Endodermal cell (in vitro differentiated cells): ENCODE data around the gene POLRMT. TPM values are rescaled to one million over a fixed set of nuclear protein-coding genes. Genes with fewer than 3 reads are reported as not detected.

Experiments
- DNase-seq: peaks from one replicate; pipeline ENCODE4 v3.0.0-alpha.2; 2017
- H3K27ac ChIP-seq: 2 replicates; pipeline ENCODE4 v1.5.1; 2013; ENCODE audit warnings: mild to moderate bottlenecking, low read depth, low read length, moderate library complexity
- H3K27me3 ChIP-seq: 2 replicates; pipeline ENCODE4 v1.6.1; 2013; ENCODE audit warnings: mild to moderate bottlenecking, low read length, moderate library complexity; ENCODE audit not compliant: insufficient read depth, control insufficient read depth, poor library complexity, severe bottlenecking
- H3K36me3 ChIP-seq: 2 replicates; pipeline ENCODE4 v1.7.0; 2013; ENCODE audit warnings: mild to moderate bottlenecking, low read length, moderate library complexity; ENCODE audit not compliant: control insufficient read depth, insufficient read depth
- H3K4me1 ChIP-seq: one replicate; pipeline ENCODE4 v1.7.0; 2013; ENCODE audit warnings: low read length; ENCODE audit not compliant: control insufficient read depth, insufficient read depth
- H3K4me3 ChIP-seq: 2 replicates; pipeline ENCODE4 v1.5.1; 2013; ENCODE audit warnings: mild to moderate bottlenecking, low read length, moderate library complexity
- H3K9ac ChIP-seq: 2 replicates; pipeline ENCODE4 v1.6.1; 2013; ENCODE audit warnings: mild to moderate bottlenecking, low read length, moderate library complexity; ENCODE audit not compliant: poor library complexity, severe bottlenecking; ENCODE audit errors: extremely low read depth
- H3K9me3 ChIP-seq: 2 replicates; pipeline ENCODE4 v1.6.1; 2013; ENCODE audit warnings: mild to moderate bottlenecking, low read length, moderate library complexity; ENCODE audit not compliant: control insufficient read depth
- H3K27ac Mint-ChIP-seq: 2 replicates; pipeline ENCODE4 v1.8.0; 2020; ENCODE audit warnings: mixed read lengths
- H3K27me3 Mint-ChIP-seq: 2 replicates; pipeline ENCODE4 v1.8.0; 2021; ENCODE audit warnings: mild to moderate bottlenecking, mixed read lengths; ENCODE audit not compliant: insufficient read depth
- H3K36me3 Mint-ChIP-seq: 2 replicates; pipeline ENCODE4 v1.8.0; 2020; ENCODE audit warnings: low read depth, mixed read lengths
- H3K4me1 Mint-ChIP-seq: 2 replicates; pipeline ENCODE4 v1.8.0; 2020; ENCODE audit warnings: mixed read lengths
- H3K4me3 Mint-ChIP-seq: 2 replicates; pipeline ENCODE4 v1.8.0; 2020; ENCODE audit warnings: mild to moderate bottlenecking, moderate library complexity, mixed read lengths
- H3K9me3 Mint-ChIP-seq: 2 replicates; pipeline ENCODE4 v1.8.0; 2020; ENCODE audit warnings: mild to moderate bottlenecking, mixed read lengths
- WGBS, 2 experiments: methylation state at CpG; one replicate each; pipeline versions ENCODE4 v1.1.5 to v1.1.7; 2013; ENCODE audit warnings: missing lambda C conversion rate in 2 of 2, mixed read lengths in 1 of 2; ENCODE audit not compliant: insufficient coverage in 1 of 2, insufficient read length in 1 of 2; 5-methylcytosine and 5-hydroxymethylcytosine counted together
- total RNA-seq, 2 donors: library from RNA; stranded (reverse); fragmentation: NEBNext Ultra II Directional in 1 of 2; extraction: Animal tissue kit (Norgen Biotek cat#: 25700) in 1 of 2; gene quantifications; 2 replicates in 1 of 2; 3 replicates in 1 of 2; pipeline ENCODE4 v1.2.1, GENCODE V29; 2021
- TF ChIP-seq, protein P1 (sequence below): fragments of 200-600 bp; sonication (generic); conservative IDR thresholded peaks from 2 replicates; pipeline ENCODE4 v1.5.0; 2021; ENCODE audit warnings: antibody characterized with exemption, mild to moderate bottlenecking

Gene POLRMT
- total RNA-seq, 2 donors from 2014 or later: 76.6 to 86.4 TPM

GRCh38 chr19:579842-580155, 53.5 kb downstream of the POLRMT start:
- H3K27me3 Mint-ChIP-seq: no peaks in the 10 kb centered on the region
- Histone ChIP-seq H3K27me3 (no peaks in the 10 kb centered on the region), H3K27ac (no peak overlapping the region), H3K9me3 (no peaks in the 10 kb centered on the region), H3K36me3 (peaks cover 52% of the 10 kb centered on the region), H3K4me1 (peaks cover 1% of the 10 kb centered on the region), H3K9ac (no peak overlapping the region), H3K4me3 (no peak overlapping the region)
- no peak for DNase-seq
- TF ChIP-seq, protein P1, sequence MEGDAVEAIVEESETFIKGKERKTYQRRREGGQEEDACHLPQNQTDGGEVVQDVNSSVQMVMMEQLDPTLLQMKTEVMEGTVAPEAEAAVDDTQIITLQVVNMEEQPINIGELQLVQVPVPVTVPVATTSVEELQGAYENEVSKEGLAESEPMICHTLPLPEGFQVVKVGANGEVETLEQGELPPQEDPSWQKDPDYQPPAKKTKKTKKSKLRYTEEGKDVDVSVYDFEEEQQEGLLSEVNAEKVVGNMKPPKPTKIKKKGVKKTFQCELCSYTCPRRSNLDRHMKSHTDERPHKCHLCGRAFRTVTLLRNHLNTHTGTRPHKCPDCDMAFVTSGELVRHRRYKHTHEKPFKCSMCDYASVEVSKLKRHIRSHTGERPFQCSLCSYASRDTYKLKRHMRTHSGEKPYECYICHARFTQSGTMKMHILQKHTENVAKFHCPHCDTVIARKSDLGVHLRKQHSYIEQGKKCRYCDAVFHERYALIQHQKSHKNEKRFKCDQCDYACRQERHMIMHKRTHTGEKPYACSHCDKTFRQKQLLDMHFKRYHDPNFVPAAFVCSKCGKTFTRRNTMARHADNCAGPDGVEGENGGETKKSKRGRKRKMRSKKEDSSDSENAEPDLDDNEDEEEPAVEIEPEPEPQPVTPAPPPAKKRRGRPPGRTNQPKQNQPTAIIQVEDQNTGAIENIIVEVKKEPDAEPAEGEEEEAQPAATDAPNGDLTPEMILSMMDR: no peak
- H3K9me3 Mint-ChIP-seq: no peaks in the 10 kb centered on the region
- 96 to 98% methylated on average over 7 to 11 of the region's 11 CpGs for WGBS, 2 experiments
- peaks cover 7% of the 10 kb centered on the region for H3K4me1 Mint-ChIP-seq
- H3K27ac Mint-ChIP-seq: no peak overlapping the region
- no peak overlapping the region for H3K4me3 Mint-ChIP-seq
- peaks cover 15% of the 10 kb centered on the region for H3K36me3 Mint-ChIP-seq

DNA sequence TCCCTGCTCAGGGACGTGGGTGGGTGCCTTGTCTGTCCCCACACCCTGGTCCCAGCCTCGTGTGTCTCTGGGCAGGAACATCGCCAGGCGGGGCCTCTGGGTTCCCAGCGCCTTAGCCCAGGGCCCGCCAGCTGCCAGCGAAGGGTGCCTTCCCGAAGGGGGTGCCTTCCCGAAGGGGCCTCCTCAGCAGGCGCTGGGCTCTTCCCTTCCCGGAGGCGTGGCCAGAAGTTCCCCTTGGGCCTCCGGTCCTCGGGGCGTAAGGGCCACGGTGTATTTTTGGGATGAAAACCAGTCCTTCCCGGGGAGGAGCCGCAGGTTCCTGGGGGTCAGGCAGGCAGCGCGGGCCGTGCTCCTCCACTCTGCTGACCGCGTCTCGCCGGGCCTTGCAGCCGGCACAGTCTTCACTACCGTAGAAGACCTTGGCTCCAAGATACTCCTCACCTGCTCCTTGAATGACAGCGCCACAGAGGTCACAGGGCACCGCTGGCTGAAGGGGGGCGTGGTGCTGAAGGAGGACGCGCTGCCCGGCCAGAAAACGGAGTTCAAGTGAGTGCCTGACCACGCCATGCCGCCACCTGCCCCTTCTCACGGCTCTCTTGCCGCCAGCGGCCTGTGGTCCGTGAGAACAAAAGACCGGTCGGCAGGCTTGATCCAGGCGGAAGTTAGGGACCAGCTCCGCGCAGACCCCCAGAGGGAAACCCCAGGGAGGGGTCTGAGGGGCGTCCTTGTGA, 54.1 kb downstream of the POLRMT start:
- DNase-seq: peak; percentile 41
- TF ChIP-seq, protein P1: no peak
- H3K27me3 ChIP-seq: no peaks in the 10 kb centered on the region
- Mint-ChIP-seq H3K36me3 (peaks cover 19% of the 10 kb centered on the region), H3K4me3 (no peak overlapping the region), H3K4me1 (peaks cover 11% of the 10 kb centered on the region), H3K9me3 (no peaks in the 10 kb centered on the region), H3K27me3 (no peaks in the 10 kb centered on the region), H3K27ac (no peak overlapping the region)
- H3K4me3 ChIP-seq: no peak overlapping the region
- no peak overlapping the region for H3K9ac ChIP-seq
- peaks cover 3% of the 10 kb centered on the region for H3K4me1 ChIP-seq
- H3K36me3 ChIP-seq: peaks cover 52% of the 10 kb centered on the region
- H3K27ac ChIP-seq: peak overlapping the region; percentile 11
- no peaks in the 10 kb centered on the region for H3K9me3 ChIP-seq
- 96 to 97% methylated on average over 40 to 46 of the region's 46 CpGs for WGBS, 2 experiments

DNA sequence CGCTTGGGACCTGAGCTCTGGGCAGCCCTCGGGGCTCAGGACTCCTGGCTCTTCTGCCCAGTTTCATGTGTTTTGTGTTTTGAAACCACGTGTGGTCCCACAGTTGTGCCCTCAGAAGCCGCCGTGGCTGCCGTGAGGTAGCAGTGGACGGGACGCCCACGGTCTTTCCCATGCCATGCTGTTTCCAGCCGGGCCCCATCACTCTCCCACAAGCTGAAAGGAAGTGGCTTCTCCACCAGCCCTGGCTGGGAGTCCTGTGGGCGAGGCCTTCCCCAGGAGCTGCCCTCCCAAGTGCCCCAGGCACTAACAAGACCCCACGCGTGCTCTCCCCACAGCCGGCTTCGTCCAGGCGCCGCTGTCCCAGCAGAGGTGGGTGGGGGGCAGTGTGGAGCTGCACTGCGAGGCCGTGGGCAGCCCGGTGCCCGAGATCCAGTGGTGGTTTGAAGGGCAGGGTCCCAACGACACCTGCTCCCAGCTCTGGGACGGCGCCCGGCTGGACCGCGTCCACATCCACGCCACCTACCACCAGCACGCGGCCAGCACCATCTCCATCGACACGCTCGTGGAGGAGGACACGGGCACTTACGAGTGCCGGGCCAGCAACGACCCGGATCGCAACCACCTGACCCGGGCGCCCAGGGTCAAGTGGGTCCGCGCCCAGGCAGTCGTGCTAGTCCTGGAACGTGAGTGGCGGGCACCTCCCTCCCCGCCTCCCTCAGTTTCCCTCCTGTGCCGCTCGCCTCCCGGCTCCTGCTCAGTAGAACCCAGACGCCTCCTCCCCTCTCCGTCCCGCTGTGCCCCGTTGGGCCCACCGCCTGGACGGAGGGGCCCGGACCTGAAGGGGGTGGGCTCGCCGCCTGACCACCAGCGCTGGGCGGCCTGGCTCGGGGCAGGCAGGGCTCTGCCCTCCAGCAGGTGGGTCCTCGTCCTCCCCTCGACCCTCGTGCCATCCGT, 55.6 kb downstream of the POLRMT start:
- 95 to 97% methylated on average over 46 to 66 of the region's 66 CpGs for WGBS, 2 experiments
- Histone ChIP-seq H3K4me1 (peaks cover 3% of the 10 kb centered on the region), H3K27ac (no peak overlapping the region), H3K4me3 (no peak overlapping the region), H3K27me3 (no peaks in the 10 kb centered on the region), H3K9me3 (no peaks in the 10 kb centered on the region), H3K9ac (no peak overlapping the region), H3K36me3 (peaks cover 43% of the 10 kb centered on the region)
- peak; percentile 57 for DNase-seq
- Mint-ChIP-seq H3K27ac (peak overlapping the region; percentile 44), H3K4me3 (no peak overlapping the region), H3K36me3 (peaks cover 16% of the 10 kb centered on the region), H3K27me3 (no peaks in the 10 kb centered on the region), H3K4me1 (peaks cover 13% of the 10 kb centered on the region), H3K9me3 (no peaks in the 10 kb centered on the region)
- TF ChIP-seq, protein P1: peak; percentile 40
